HG02885 (cell line): ENCODE results near the gene DGKH.
"Not testable (repeated sequence)": the region's sequence is repeated elsewhere in the genome, so short reads cannot be mapped to it uniquely, and the experiment has no call there.

Experiments
- ATAC-seq: cut with Tn5 transposase; IDR thresholded peaks from one replicate; pipeline ENCODE4 v1.9.1; 2021; ENCODE audit warnings: mild to moderate bottlenecking; ENCODE audit not compliant: unreplicated experiment, poor library complexity

The DGKH gene

DNA sequence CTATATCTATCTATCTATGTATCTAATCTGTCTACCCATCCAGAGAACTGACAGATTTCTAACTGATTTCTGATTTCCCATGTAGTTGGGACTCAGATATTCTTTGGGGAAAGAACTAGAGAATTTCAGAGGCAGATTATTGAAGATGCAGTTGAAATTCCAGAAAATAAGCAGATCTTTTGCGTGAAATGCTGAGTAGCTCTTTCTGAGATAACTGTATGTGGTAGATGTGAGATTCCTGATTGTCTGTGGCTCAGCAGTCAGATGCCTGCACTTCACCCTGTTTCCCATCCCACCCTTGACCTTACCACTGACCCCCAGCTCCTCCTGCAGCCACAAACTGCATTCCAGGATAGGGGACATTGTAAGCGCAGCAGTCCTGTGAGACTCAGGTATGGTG, 61.5 kb downstream of the DGKH start:
- no peak for ATAC-seq

DNA sequence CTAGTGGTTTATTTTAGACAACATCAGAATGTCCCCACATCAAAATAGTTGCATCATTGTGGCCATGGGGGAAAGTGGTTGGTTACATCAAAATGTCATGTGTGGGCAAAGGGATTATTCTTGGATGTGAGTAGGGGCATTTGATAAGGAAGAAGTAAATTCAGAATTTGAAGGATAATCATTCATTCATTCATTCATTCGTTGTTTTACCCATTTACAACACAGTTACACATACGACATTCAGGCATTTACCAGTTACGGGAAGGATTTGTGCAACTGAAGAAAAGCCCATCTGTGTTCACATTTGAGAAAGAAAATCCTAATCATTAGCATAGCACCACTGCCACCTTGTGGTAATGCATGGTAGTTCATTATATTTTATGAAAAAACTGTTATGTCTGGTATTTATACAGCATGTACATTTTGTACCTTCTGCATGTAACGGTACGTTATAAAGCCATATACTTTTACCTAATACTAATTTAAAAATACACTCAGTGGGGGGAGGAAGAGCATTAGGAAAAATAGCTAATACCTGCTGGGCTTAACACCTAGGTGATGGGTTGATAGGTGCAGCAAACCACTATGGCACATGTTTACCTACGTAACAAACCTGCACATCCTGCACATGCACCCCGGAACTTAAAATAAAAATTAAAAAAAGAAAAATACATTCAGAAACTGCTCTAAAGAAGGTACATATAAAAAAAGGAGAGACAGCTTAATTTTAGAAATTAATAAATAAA, 62.1 kb downstream of the DGKH start:
- no peak for ATAC-seq

DNA sequence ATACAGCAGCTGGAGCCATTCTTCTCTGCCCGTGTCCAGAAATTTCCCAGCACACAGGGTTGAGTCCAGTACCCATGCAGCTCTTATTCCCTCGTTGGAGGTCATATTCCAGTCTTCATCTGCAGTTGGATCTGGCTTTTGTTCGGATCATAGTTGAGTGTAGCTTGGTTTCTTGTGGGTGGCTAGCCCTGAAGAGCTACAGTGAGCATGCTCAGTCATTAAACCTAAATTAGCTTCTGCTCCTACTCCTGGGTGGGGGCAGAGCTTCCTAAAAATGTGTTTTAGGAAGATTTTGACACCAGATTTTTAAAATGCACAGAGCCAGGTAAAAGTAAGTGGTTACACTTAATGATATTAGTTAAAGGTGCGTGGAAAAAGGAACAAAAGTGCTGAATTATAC, 64.4 kb downstream of the DGKH start:
- no peak for ATAC-seq

DNA sequence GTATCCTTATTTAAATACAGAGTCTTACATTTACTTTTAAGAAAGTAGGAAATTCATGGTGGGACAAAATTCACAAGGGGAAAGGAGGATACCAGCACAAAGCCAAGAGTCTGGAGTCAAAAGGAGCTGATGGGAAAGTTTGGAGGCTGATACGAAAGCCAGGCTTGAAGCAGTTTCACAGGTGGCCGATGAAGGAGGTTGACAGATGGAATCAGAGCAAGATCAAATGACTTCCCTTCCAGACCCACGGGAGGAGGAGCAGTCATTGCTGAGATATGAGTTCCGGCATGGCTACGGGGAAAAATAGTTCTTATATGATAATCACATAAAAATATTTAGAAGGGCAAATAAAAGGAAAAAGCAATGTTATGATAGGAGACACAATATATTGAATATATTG, 65.0 kb downstream of the DGKH start:
- ATAC-seq, result no peak

DNA sequence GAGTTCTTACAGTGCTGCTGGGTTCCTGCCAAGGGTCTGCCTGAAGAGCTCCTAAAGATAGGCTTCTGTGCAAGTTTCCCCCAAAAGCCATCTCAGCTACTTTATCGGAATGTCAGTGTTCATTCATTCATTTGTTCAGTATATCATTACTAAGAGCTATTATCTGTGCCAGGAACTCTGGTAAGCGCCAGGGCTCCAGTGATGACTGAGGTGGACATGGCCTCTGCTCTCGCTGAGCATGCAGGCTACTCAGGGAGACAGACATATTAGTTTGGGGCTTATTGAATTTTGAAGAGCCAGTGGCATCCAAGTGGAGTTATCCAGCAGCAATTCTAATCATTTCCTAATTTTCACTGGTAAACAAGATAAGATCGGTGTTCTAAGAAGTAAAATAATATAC, 65.8 kb downstream of the DGKH start:
- ATAC-seq, result no peak

DNA sequence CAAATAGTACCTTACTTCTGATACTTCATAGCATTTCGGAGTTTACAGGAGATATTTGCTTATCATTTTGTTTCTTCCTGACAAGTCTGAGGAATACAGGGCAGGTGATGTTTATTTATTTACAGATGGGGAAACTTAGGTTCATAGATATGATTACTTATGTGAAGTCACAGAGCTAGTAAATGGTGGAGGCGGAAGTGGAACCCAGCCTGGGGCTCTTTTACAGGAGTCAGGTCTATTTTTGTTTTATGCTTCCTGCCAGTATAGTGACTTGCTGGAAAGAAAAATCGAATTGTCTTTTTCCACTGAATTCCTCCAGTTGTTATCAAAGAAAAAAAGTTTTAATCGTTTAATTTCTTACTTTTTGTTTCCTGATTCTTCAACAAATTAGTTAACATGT, 66.5 kb downstream of the DGKH start:
- ATAC-seq, result no peak

DNA sequence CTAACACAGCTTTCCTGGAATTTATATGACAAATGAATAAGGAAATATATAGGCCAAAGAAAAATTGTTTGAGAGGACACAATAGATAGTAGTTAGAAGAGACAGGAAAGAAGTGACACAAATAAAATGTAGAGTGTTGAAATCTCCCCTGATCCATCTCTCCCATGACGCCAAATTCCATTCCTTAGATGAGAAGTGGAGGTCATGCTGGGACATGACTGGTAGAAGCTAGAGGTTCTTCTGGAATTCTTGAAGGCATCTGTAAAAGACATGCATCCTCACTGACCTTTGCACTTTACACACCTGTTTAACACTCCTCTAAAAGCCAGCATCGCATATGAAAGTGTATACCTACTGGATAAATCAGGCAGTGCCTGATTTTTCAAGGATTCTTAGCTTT, 67.8 kb downstream of the DGKH start:
- no peak for ATAC-seq

DNA sequence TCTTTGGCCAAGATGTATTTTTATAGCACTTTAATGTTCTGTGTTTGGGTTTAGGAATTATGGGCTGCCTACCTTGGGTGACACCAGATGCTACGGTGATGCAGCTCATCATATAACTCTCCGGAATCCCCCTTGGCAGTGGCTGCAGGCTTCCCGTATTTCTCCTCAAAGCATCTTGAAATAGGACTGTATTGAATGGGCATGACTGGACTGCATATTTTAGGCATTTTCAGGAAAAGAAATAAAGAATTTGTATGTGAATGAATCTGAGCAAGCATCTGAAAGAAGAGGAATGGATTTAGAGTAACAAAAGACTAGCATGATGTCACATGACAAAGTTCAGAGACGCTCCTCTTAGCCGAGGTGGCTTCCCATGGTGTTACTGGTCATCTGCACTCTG, 70.6 kb downstream of the DGKH start:
- ATAC-seq, result no peak

DNA sequence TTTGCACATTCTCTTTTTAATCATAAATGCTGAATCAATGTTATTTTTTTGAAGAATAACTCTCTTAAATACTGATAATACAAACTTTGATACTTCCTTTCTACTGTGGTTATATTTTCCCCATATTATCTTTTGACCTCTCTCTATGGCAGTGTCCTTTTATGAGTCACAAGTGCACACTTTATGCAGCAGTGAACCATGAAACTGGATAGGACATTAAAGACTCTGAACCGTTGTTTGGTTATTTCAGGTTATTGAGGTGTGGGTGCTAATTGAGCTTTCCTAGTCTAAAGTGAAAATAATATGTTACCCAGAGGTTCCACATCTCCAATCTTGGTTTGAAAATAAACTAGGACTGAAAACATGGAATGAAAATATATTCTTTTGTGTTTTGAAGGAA, 71.4 kb downstream of the DGKH start:
- ATAC-seq, result no peak

DNA sequence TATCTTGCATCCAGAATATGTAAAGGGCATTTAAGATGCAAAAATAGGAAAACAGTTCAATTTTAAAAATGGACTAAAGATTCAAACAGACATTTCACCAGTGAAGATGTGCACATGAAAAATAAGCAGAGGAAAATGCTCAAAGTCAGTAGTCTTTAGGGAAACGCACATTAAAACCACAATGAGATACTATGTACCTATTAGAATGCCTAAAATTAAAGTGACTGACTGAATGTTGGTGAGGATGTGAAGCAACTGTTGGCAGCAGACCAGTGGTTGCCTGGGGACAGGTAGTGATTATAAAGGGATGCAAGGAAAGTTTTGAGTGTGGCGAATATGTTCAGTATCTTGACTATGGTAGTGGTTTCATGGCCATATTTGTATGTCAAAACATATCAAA, 75.2 kb downstream of the DGKH start:
- no peak for ATAC-seq

DNA sequence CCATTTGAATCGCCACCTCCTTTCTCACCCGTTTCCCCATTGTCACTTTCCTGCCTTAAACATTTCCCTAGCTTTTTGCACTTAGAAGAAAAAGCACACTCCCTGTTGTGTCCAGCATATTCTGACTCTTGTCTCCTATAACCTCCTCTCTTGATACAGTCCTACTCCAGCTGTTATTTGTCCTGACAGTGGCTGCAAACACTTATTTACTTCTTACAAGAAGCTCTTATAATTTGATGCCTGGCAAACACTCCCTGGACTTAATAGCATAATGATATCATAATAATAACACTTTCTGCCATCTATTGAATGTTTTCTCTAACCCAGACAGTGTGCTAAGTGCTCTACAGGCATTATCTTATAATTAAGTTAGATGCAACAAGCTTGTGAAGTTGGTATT, 76.6 kb downstream of the DGKH start:
- no peak for ATAC-seq

DNA sequence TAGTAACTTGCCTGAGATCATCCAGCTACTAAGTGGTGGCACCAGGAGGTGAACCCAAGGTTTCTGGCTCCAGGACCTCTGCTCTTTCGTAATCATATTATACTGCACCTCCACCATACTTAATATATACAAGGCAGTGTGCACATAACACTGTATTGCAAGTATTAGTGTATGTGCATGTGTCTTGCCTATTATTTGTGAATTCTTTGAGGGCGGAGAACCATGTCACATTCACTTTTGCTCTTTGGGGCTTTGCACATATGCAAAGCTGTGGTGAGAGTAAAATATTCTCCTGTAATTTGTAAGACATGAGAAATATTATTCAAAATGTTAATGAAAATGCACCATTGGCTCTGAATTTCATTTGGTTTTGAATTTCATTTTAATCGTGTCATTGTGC, 78.6 kb downstream of the DGKH start:
- no peak for ATAC-seq

DNA sequence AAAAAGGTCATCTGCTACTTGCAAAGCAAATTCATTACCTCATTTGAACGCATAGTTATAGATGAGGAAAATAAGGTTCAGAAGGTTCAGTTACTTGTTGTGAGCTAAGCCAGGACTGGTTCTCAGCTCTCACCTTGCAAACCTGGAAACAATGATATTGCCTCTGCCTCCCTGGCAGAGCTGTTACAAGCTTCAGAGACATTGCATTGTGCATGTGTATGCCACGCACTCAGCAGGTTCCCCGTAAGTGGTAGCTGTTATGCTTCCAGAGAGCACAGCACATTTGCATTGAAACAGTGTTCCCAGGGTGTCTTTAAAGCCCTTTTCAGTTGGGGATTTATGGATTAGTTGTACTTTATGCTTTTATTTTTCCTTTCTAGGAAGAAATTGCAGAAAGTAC, 80.6 kb downstream of the DGKH start:
- no peak for ATAC-seq

DNA sequence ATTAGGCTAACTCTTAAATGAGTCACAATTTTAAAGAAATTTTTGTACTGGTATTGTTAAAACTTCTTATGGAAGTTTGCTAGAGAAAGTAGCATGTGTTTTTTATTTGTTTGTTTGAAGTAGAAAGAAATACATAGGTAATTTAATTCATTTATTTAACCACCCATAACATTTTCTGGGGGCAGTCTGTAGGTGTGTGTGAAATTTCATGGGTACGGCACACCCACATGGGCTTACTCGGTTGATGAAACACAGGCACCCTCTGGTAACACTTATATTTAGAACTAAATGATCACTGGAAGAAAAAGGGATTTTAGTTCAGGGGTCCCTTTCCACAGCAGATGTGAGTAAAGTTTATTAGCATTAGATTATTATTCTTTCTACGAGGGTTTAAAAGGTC, 88.1 kb downstream of the DGKH start:
- ATAC-seq, result no peak

DNA sequence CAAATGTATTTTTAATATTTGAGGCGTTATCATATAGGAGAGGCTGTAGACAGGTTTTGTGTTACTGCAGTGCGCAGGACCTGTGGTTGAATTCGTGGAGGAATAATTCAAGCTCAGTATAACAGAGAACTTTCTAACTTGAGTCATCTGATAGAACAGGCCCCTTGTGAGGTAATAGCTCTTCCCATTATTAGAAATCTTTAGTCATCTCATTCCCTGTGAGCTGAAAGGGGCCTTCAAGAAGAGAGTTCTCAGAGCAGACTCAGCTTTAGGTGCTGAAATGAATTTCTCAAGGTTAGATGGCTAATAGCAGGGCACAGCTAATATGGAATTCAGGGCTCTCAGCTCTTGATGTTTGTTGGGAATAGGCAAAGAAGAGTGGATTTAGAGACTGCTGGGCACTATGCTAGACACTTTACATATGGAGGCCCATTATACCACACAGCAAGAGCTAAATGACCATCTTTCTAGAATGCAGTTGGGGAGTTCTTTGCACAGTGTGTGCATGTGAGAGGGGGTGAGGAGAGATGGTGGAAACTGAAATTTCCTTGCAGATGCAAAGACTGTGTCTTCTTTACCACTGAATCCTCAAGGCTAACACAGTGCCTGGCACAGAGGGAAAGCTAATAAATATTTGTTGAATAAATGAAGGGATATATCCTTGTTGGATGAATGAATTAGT, 89.5 kb downstream of the DGKH start:
- peak; percentile 83 for ATAC-seq

DNA sequence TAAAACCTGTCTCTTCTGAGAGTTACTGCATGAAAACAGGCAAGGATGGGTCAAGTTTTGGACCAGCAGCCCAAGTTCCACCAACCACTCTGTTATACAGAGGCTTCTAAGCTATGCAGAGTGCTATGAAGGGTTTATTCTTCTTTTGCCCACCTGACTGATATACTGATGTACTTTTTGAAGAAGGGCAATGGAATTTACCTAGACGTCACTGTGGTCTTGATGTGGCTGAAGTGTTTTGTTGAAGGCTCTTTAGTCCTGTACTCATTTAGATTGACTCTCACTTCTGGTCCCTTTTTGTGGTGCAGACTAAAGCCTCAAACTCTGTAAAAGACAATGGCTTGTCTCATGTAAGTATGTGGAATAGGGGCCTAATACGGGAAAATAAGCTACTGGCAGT, 92.0 kb downstream of the DGKH start:
- ATAC-seq, result no peak

DNA sequence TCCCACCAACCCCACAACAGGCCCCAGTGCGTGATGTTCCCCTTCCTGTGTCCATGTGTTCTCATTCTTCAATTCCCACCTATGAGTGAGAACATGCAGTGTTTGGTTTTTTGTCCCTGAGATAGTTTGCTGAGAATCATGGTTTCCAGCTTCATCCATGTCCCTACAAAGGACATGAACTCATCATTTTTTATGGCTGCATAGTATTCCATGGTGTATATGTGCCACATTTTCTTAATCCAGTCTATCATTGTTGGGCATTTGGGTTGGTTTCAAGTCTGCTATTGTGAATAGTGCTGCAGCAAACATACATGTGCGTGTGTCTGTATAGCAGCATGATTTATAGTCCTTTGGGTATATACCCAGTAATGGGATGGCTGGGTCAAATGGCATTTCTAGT, 92.6 kb downstream of the DGKH start:
- not testable (repeated sequence) for ATAC-seq

DNA sequence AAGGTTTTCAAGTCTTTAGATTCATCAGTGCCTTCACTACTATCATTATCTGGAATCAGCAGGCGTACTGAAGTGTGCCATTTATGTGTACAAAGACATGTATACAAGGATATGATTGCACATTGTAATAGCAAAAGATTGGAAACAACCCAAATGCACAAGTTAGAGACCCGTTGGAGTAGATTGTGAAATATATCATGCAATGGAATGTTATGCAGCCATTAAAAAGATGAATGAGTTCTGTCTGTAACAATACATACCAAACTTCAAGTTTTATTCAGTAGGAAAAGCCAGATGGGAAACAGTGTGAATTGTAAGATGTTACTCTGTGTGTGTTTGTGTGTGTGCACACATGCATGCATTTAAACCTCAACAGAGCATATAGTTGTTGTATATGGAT, 97.9 kb downstream of the DGKH start:
- ATAC-seq, result no peak

DNA sequence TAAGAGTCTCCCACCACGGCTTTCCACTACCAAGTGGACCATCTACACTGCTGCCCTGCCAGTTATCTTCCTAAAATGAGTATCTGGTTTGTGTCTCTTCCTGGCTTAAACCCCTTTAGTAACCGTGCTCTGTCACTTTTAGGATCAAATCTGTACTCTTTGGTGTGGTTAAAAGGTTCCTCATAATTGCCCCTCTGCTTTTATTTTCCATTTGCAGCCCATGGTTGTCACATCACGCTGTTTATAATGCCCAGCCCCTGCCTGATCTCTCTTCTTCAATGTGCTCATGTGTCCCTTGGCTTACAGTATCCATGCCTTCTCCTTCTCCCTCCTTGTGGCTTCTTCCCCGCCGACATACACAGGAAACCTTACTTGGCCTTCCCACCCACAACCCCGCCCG, 100.1 kb downstream of the DGKH start:
- no peak for ATAC-seq

DNA sequence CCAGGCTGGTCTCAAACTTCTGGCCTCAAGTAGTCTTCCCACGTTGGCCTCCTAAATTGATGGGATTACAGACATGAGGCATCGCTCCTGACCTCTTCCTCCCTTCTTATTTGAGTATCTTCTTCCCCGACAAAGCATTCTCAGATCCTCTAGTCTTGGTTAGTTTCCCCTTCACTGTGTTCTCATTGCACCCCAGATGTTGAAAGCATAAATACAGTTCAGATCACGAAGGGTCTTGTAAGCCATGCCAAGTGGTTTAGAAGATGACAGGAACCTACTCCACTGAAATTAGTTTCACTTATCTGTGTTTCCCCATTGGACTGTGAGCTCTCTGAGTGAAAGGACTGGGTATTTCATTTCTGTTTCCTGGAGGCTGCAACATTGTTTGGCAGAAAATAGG, 100.7 kb downstream of the DGKH start:
- ATAC-seq, result no peak

DNA sequence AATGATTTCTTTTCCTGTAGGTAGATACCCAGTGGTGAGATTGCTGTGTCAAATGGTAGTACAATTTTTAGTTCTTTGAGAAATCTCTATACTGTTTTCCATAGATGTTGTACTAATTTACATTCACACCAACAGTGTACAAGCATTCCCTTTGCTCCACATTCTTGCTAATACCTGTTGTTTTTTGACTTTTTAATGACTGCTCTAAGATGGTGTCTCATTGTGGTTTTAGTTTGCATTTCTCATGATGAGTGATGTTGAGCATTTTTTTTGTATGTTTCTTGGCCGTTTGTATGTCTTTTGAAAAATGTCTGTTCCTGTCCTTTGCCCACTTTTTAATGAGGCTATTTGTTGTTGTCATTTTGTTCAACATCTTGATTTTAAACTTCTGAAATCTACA, 103.3 kb downstream of the DGKH start:
- no peak for ATAC-seq

DNA sequence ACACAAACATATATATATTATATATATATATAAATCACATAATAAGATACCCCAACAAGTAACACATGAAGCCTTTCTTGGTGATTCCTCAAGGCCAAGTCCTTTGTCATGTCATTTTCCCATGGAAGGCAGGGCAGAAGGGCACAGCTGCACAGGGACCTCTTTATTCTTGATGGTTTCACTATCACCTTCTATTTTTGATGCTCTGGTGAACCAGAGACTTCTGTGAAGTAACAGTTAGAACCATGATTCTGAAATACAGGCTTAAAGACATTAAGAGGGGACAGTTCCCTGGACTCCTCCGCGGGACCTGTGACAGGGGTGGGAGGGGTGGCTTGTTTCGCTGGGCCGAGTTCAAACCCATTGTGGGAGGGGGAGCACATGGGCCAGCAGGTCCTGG, 104.0 kb downstream of the DGKH start:
- ATAC-seq, result no peak
